GM21367 (cell line): ENCODE measurements around the gene UGT1A5.

Source experiments
- ATAC-seq: cut with Tn5 transposase; IDR thresholded peaks from one replicate; pipeline ENCODE4 v1.9.1; 2021; ENCODE audit not compliant: unreplicated experiment

Gene UGT1A5

GRCh38 chr2:233778030-233778429, 65.3 kb downstream of the UGT1A5 start, which contains the start of gene MROH2A:
Gene MROH2A, plus strand, starts transcription at chr2:233778330. Its CDS starts 1,029 bp downstream, at chr2:233779359.
- no peak for ATAC-seq

GRCh38 chr2:233779722-233780121, 67.0 kb downstream of the UGT1A5 start:
- ATAC-seq: no peak

DNA sequence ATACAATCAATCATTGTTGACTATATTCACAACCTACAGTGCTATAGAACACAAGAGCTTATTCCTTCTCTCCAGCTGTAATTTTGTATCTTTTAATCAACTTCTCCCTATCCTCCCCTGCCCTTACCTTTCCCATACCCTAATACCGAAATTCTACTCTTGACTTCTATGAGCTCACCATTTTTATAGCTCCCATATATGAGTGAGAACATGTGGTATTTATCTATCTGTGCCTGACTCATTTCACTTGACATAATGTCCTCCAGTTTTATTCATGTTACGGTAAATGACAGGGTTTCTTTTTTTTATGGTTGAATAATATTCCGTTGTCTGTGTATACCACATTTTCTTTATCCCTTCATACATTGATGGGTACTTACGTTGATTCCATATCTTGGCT, 68.1 kb downstream of the UGT1A5 start:
- no peak for ATAC-seq

- ATAC-seq: no peak
These were observed 76.8 kb downstream of the UGT1A5 start for GRCh38 chr2:233789554-233789953.

DNA sequence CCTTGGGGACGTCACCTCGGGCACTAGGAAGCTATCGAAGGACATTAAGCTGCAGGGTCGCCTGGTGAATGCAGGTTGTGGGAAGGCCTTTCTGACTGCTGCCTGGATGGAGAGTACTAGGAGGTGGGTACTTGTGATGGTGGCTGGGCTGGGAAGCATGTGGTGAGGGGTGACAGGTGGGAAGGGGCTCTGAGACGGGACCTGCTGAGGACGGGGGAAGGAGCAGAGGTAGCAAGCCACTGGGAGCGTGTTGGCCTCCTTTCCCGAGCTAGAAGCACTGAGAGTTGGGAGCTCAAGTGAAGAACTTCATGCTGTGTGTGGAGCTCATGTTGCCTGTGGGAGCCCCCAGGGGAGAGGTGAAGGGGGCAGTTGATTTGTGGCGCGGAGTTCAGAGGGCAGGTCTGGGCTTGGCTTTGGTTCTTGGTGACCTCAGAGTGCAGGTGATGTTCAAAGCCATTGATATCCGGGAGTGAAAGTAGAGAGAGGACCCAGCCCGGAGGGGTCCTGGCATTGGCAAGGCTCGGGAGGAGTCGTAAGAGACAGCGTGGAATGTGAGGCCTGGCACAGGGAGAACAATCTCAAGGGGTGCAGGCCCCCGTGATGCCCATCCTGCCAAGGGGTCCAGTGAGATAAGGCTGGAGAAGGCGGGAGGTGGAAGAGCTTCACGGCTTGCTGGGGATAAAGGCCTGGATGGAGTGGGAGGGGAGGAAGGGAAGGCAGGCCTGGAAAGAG, 78.6 kb downstream of the UGT1A5 start:
- ATAC-seq: no peak

DNA sequence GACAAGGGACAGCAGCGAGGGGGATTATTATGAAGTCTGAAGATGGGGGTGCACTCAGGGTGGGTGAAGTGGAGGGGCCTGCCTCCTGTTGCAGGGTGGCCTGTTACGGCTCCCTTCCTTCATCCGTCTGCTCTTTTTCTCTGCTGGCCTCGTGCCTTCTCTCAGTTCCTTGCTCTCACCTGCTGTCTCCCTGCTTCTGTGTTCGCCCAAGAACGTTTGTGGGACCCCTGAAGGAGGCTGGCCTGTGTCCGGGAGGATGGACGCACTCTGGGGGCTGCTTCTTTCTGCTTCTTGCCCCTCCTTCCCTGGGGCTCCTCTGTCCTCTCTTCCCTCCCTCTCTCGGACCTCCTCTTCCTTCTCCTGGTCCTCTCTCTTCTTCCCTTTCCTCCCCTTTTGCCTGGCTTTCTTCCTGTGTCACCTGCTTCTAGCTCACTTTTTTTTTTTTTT, 79.2 kb downstream of the UGT1A5 start:
- no peak for ATAC-seq

GRCh38 chr2:233792720-233793119, 80.0 kb downstream of the UGT1A5 start:
- ATAC-seq: no peak

- no peak for ATAC-seq
These were observed 80.9 kb downstream of the UGT1A5 start for GRCh38 chr2:233793465-233794127.

DNA sequence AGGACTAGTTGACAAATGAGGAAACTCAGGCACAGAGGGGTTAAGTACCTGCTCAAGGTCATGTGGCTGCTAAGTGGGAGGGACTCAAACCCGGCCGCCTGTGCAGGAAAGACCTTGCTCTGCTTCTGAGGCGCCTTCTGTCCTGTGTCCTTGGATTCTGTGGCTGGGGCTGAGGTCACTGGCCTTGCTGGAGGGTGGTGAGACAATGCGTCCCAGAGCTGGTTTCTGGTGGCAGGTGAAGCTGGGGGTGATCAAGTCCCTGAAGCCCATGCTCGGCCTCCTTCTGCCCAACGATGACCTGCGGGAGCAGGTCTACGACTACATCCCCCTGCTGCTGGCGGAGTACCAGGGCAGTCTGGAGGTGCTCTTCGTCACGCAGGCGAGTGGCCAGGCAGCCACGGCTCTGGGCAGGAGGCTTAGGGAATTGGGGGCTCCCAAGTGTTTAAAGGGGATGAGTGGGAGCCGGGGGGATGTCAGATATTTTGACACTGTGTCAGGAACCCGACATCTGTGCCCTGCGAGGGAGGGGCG, 81.5 kb downstream of the UGT1A5 start:
- ATAC-seq: no peak

GRCh38 chr2:233795735-233796171, 83.0 kb downstream of the UGT1A5 start:
- no peak for ATAC-seq

GRCh38 chr2:233796254-233796653, 83.5 kb downstream of the UGT1A5 start:
- ATAC-seq: no peak

DNA sequence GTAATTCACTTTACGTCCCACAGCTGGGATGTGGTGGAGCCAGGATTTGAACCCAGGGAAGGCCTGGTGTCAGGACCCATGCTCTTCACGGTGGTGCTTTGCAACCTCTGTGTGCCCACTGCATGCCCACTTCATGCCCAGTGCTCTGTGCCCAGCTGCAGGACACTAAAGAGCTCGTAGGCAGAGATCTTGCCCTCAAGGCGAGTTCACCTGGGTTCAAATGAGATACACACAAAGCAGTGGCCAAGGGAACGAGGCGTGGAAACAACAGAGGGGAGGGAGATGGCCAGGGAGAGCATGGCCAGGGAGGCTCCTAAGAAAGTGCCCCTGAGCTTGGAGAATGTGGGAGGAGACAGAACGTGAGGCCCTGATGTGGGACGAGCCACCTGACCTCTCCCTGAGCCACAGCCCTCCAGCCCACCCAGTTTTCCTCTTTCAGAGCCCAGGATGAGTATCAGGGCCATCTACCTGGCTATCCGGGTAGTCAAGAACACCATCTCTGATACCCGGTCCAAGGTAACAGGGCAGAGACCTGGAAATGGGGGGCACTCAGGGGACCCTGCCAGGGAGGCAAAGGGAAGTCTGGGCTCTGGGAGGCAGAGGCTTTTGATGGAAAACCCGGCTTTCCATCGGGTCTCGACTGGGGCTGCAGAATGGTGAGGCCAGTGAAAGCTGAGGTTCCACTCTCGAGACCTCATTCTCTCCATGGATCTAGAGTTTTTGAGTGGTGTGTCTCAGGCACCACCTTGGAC, 85.8 kb downstream of the UGT1A5 start:
- ATAC-seq: no peak

- no peak for ATAC-seq
These were observed 86.5 kb downstream of the UGT1A5 start for GRCh38 chr2:233799087-233799665.

- no peak for ATAC-seq
These were observed 87.0 kb downstream of the UGT1A5 start for GRCh38 chr2:233799716-233800115.

DNA sequence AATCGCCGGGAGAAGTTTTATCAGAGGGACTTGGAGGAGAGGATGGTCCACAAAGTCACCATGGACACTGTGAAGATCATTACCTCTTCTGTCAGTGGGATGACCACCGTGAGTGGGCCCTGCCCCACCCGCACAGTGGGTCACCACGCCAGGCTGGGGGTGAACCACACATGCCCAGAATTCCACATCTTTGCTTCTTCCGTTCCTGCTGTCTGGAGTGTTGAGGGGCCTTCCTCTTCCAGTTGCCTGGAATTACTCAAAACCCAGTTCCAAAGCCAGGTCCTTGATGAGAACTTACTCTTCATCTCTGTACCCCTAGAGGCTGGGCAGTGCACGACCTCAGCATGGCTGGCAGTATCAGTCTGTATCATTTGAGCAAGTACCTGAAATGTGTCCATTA, 87.5 kb downstream of the UGT1A5 start:
- no peak for ATAC-seq

DNA sequence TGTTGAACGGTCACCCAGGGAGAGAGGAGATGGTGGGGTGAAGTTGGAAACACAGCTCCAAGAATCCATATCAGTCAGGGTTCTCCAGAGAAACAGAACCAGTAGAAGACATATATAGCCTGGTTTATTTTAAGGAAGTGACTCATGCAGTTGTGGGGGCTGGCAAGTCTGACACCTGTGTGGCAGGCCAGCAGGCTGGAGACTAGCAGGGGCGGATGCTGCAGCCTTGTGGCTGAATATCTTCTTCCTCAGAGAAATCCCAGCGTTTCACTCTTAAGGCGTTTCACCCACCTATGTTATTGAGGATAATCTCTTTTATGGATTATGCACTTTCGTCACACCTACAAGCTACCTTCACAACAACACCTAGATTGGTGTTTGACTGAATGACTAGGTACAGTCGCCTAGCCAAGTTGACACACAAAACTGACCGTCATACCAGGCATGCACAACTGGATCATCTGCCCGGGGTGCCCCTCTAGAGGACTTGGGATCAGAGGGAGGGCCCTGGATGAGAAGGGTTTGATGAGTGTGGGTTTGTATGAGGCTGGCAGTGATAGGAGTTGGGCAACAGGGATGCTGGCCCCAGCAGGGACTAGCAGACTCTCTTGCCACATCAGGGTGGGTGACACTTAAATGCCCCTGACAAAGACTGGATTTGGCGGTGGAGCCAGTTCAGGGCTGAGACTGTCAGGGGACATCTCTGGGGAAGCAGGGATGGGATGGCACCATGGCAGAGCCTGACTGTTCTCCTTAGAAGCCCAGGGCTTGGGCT, 88.8 kb downstream of the UGT1A5 start:
- ATAC-seq: no peak

- no peak for ATAC-seq
These were observed 89.6 kb downstream of the UGT1A5 start for GRCh38 chr2:233802132-233802815.

DNA sequence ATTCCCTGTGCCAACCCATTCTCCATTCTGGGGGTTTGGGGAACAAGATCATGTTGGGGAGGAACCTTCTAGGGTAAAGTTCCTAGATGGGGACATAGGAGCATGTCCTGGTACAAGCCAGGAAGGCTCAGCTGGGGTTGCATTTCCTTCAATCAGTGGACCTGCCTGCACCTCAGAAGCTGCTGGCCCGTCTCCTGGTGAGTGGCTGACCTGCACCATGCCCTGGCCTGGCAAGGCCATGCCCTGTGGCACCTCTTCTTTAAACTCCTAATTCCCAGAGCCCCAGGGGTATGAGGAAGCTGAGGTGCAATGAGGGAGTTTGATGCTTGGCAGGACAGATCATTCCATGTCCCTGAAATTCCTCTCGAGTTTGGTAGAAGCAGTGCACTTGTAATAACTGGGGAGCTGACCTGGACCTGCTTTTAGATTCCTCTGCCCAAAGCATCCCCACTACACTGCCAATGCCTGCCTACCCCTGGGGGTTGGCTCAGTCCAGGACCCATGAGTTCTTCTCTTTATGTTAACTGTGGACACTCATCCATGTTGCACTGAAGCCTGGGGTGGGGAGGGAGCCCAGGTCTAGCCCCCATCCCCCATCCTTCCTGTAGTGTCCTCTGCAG, 90.7 kb downstream of the UGT1A5 start:
- no peak for ATAC-seq

DNA sequence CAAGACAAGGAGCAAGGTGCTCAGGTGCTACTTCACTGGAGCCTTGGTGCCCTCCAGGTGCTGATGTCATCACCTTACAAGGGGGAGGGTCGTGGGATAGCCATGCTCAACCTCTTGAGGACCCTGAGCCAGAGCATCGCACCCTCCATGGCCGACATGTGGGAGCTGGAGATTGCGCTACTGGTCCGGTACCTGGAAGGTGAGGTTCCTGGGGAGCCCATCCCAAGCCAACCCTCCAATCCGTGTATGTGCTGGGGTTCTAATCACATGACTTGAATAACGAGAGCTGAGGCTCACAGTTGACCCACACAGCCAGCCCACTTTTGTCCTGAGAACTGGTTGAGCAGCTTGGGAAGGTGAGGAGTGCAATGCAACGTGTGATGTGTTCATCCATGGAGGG, 91.3 kb downstream of the UGT1A5 start:
- ATAC-seq: no peak
